ENCODE measurements around the gene PLA2G2D. TPM values are rescaled to one million over a fixed set of nuclear protein-coding genes. Genes with fewer than 3 reads are reported as not detected.

Gene PLA2G2D
- total and polyA plus RNA-seq, 2 of the 8 experiments (the other 6 are each of a cell fraction or from before 2014, with no cell fraction given): not detected

DNA sequence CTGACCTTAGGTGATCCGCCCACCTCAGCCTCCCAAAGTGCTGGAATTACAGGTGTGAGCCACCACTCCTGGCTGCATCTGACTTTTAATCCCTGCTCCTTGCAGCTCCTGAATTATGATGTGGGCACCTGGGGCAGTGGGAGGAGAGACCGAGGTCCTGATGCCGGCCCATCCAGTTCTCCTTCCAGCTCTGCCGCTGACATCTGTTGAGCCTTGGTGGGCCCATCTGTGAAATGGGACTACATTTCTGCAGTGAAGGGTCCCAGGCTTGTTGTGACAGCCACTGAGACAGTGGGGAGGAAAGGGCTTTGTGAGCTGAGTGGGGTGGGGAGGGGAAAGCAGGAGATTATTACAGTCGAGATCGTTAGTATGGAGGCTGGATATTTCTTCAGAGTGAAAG is 31.6 kb upstream of the PLA2G2D start (continued):
- TF ChIP-seq, protein P1, sequence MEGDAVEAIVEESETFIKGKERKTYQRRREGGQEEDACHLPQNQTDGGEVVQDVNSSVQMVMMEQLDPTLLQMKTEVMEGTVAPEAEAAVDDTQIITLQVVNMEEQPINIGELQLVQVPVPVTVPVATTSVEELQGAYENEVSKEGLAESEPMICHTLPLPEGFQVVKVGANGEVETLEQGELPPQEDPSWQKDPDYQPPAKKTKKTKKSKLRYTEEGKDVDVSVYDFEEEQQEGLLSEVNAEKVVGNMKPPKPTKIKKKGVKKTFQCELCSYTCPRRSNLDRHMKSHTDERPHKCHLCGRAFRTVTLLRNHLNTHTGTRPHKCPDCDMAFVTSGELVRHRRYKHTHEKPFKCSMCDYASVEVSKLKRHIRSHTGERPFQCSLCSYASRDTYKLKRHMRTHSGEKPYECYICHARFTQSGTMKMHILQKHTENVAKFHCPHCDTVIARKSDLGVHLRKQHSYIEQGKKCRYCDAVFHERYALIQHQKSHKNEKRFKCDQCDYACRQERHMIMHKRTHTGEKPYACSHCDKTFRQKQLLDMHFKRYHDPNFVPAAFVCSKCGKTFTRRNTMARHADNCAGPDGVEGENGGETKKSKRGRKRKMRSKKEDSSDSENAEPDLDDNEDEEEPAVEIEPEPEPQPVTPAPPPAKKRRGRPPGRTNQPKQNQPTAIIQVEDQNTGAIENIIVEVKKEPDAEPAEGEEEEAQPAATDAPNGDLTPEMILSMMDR (IDR thresholded peaks at IDR 0.05; ENCODE audit: control extremely low read depth in 1 of 3, insufficient read depth in 1 of 3, low read depth in 1 of 3, low read length in 3 of 3): no peak
- TF ChIP-seq, protein P2, sequence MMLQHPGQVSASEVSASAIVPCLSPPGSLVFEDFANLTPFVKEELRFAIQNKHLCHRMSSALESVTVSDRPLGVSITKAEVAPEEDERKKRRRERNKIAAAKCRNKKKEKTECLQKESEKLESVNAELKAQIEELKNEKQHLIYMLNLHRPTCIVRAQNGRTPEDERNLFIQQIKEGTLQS (IDR thresholded peaks at IDR 0.05; ENCODE audit: insufficient read depth, low read depth, low read length): no peak
- no peak for TF ChIP-seq RAD21 (IDR thresholded peaks at IDR 0.05 in 1 of 2, conservative IDR thresholded peaks at IDR 0.05 in 1 of 2; ENCODE audit: low read depth in 2 of 2, low read length in 2 of 2)
- TF ChIP-seq BRCA1 (IDR thresholded peaks at IDR 0.05; ENCODE audit: low read depth, low read length): no peak
- TF ChIP-seq SP2 (IDR thresholded peaks at IDR 0.05; ENCODE audit: low read length): no peak
- TF ChIP-seq TAF1 (IDR thresholded peaks at IDR 0.05; ENCODE audit: low read depth, low read length): no peak
